EH (cell line): ENCODE measurements around the gene IGFALS.

Source experiments
- DNase-seq: peaks from one replicate; pipeline ENCODE4 v3.0.0-alpha.2; 2015; ENCODE audit warnings: low read depth

Gene IGFALS

DNA sequence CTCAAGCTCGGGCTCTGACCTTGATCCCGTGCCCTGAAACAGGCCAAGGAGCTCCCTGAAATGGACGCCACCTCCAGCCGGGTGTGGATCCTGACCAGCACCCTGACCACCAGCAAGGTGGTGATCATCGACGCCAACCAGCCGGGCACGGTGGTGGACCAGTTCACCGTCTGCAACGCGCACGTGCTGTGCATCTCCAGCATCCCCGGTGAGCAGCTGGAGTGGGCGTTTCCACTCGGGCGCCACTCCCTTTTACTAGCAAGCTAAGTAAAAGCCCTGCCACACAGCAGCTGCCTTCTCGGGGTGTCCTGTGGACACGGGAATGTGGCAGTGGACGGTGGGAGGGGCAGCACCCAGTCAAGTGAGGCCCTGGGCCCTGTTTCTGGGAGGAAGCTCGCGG lies 28.5 kb downstream of the IGFALS start:
- no peak for DNase-seq

- peak; percentile 35 for DNase-seq
These were observed 29.7 kb downstream of the IGFALS start for GRCh38 chr16:1763521-1764511.

DNA sequence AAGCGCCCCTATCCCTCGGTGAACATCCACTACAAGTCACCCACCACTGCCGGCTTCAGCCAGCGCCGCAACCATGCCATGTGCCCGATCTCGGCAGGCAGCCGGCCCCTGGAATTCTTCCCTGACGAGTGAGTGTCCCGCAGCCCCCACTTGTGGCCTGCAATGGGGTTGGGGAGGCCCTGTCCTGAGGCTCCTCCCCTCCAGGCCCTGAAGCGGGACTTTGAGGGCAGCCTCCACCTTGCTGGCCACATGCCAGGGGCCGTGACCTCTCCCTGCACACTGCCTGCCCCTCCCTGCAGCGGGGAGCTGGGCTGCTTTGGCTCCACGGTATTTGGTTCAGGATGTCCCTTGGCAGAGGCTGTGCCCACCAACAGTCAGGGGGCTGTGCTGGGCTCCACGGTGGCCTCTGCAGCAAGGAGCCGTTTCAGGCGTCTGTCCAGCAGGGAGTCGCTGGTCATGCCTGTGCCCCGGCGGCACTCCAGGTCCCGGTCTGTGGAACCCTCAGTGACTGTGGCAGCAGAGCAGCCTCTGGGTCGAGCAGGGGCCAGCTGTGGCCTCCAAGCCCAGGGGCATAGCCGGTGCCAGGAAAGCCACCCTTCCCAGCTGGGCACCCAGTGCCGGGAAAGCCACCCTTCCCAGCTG lies 30.5 kb downstream of the IGFALS start:
- no peak for DNase-seq

GRCh38 chr16:1762196-1762878 lies 31.2 kb downstream of the IGFALS start:
- no peak for DNase-seq

GRCh38 chr16:1761751-1762150 lies 31.8 kb downstream of the IGFALS start:
- no peak for DNase-seq

- no peak for DNase-seq
These were observed 32.6 kb downstream of the IGFALS start for GRCh38 chr16:1760911-1761310.

DNA sequence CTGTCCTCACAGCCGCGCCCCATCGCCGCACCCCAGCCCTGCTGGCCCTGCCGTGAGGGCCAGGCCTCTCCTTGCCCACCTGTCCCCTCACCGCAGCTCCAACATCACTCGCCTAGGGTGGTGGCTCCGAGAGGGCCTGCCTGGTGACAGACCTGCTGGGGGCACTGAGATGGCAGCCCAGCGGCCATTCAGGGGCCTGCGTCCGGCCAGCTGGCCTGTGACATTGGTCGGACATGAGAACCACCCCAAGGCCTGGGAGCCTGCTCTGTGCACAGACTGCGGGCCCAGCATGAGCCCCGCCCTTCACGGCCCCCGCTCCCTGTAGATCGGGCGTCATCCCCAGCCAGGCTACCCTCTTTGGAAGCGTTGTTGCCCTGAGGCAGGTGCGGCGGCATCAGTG lies 34.0 kb downstream of the IGFALS start:
- no peak for DNase-seq

DNA sequence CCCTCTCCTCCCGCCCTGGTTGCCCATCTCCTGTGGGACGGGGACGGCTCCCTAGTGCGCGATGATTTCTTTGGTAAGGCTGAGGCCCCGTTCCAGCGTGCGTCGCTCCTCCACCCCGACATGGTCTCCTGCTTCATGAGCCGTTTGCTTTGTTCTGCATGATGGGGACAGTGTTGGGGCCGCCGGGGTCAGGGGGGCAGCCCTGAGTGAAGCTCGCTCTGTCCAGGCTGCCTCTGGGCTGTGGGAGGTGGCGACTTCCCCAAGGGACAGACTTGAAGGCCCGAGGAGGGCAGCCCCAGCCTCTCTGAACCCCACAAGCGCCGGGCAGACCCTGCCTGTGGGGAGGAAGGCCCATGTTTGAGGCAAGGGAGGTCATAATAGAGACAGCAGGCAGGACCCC lies 34.6 kb downstream of the IGFALS start:
- no peak for DNase-seq

- DNase-seq: no peak
These were observed 35.6 kb downstream of the IGFALS start for GRCh38 chr16:1757714-1758461.

- DNase-seq: no peak
These were observed 39.3 kb downstream of the IGFALS start for GRCh38 chr16:1754204-1754603.

GRCh38 chr16:1752853-1753252 lies 40.7 kb downstream of the IGFALS start:
- no peak for DNase-seq

GRCh38 chr16:1751946-1752345 lies 41.6 kb downstream of the IGFALS start:
- DNase-seq: no peak

- DNase-seq: no peak
These were observed 44.1 kb downstream of the IGFALS start for GRCh38 chr16:1749152-1750117.

DNA sequence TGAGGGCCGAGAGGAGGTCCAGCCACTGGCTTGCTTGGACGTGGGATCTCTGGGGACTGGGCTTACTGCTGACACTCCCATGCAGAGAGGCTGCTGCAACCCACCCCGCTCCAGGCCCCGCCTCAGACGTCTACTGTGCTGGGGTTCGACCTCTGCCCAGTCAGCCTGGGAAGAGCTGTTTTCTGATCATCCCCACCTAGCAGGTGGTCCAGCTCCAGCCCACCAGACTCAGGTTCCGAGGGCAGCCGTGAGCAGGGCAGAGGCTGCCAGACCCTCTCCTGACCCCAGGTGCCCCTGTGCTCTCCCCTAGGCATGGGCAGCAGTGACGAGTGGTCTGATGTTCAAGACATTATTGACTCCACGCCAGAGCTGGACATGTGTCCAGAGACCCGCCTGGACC lies 45.6 kb downstream of the IGFALS start:
- no peak for DNase-seq

DNA sequence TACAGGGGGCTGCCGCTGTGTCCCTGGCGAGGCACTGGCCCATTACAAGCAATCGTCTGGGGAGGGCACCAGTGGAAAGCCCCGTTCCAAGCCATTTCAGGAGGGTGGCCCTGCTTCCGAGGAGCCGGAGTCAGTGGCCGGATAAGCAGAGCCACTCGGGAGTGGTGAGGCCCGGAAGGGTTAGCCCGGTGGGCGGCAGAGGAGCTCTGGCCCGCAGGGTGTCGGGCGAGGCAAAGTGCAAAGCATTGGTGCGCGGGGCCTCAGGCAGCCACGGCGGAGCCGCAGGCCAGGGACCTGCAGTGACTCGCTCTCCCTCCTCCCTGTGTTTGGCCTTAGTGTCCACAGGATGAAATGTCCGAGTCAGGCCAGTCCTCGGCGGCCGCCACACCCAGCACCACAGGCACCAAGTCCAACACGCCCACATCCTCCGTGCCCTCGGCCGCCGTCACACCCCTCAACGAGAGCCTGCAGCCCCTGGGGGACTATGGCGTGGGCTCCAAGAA lies 46.8 kb downstream of the IGFALS start:
- peak; percentile 58 for DNase-seq

GRCh38 chr16:1745900-1746692 lies 47.4 kb downstream of the IGFALS start:
- peak; percentile 88 for DNase-seq

DNA sequence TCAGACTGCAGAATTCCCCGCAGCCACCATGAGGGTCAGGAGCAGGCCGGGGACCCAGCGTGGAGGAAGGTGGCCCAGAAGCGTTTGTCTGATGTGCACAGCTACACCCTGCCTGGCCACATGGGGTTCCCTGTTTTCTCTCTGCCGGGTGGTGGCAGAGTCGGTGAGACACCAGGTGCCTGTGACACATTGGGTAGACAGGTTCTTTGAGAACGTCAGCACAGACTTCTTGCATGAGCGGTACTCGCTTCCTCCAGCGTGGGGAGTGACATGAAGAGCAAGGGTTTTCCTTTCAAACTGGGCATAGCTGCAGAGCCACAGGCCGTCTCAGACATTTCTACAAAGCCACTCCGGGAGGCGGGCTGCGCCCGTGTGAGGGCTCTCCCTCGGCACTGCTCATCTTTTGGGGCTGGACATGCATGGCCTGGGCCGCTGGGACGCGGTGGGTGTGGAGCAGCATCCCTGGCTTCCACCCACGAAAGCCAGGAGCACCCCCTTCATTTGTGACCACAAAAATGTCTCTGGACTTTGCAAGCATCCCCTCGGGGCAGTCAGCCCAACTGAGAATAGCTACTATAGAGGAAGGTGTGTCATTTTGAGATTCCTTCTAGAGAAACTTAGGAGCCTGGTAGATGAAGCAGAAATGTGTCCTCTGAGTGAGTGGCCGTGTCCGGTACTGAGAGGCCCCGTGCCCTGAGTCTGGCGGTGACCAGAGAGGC lies 48.2 kb downstream of the IGFALS start:
- peak; percentile 96 for DNase-seq

DNA sequence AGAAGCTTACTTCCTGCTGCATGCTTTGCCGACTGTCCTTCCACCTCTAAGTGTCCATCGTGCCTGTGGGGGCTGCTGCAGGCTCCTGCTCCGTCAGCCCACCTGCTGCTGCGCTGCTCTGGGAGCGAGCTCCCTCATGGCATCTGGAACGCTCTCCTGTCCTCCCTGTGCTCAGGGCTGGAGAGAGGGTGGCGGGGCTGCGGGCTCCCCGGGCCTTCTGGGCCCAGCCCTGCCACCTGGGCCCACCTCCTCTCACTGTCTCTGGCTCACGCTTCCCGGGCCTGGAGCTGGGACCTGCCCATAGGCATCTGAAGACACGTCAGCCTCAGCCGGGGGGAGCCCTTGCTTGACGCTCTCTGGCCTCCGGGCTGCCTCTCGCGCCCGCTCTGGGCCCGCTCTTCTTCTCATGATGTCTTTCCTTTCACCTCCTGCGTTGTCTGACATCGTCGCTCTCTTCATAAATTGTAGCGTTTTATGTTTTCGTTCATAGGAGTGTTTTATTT lies 49.1 kb downstream of the IGFALS start:
- DNase-seq: no peak
